ENCODE measurements around the gene TBCD. TPM values are rescaled to one million over a fixed set of nuclear protein-coding genes. Genes with fewer than 3 reads are reported as not detected.

Gene TBCD
- polyA plus RNA-seq, 1 donor from 2014 or later: 67.2 TPM

- no peaks in the 10 kb centered on the region for H3F3A ChIP-seq (ENCODE audit: insufficient read depth, low read length, poor library complexity, severe bottlenecking)
- no peaks in the 10 kb centered on the region for H3K9me2 ChIP-seq (ENCODE audit: insufficient read depth, low read length)
- H3K4me3 ChIP-seq (ENCODE audit: low read length): no peak overlapping the region
- no peaks in the 10 kb centered on the region for H3K36me3 ChIP-seq (ENCODE audit: insufficient read depth, low read length)
- H3K4me2 ChIP-seq (ENCODE audit: low read length): no peak overlapping the region
- H3K9ac ChIP-seq (ENCODE audit: low read length): no peak overlapping the region
- no peaks in the 10 kb centered on the region for H4K20me1 ChIP-seq (ENCODE audit: insufficient read depth)
- H3K27me3 ChIP-seq (ENCODE audit: insufficient read depth, low read depth, low read length): no peaks in the 10 kb centered on the region
- no peak overlapping the region for H3K27ac ChIP-seq (ENCODE audit: low read length)
- H2AFZ ChIP-seq (ENCODE audit: low read depth, low read length): no peak overlapping the region
- TF ChIP-seq EZH2 (IDR thresholded peaks at IDR 0.05; ENCODE audit: borderline replicate concordance, insufficient read depth, low read length, poor library complexity, severe bottlenecking) (no peak), POLR2AphosphoS5 (IDR thresholded peaks at IDR 0.05) (no peak), TAF1 (IDR thresholded peaks at IDR 0.05; ENCODE audit: low read depth) (no peak), REST (IDR thresholded peaks at IDR 0.05; ENCODE audit: borderline replicate concordance) (no peak), CTCF (IDR thresholded peaks at IDR 0.05; ENCODE audit: poor library complexity, severe bottlenecking) (no peak), EP300 (conservative IDR thresholded peaks at IDR 0.05; ENCODE audit: poor library complexity, severe bottlenecking) (no peak), RAD21 (conservative IDR thresholded peaks at IDR 0.05) (no peak), MXI1 (conservative IDR thresholded peaks at IDR 0.05; ENCODE audit: poor library complexity, severe bottlenecking) (no peak), SMC3 (conservative IDR thresholded peaks at IDR 0.05; ENCODE audit: poor library complexity) (no peak)
- H3K9me3 ChIP-seq (ENCODE audit: low read length): no peaks in the 10 kb centered on the region
- no peaks in the 10 kb centered on the region for H3K79me2 ChIP-seq (replicated peaks; ENCODE audit: insufficient read depth, low read length)
These were observed 55.7 kb downstream of the TBCD start for GRCh38 chr17:82807562-82807961.

GRCh38 chr17:82808006-82808405 lies 56.1 kb downstream of the TBCD start:
- no peaks in the 10 kb centered on the region for H3F3A ChIP-seq (ENCODE audit: insufficient read depth, low read length, poor library complexity, severe bottlenecking)
- H3K27me3 ChIP-seq (ENCODE audit: insufficient read depth, low read depth, low read length): no peaks in the 10 kb centered on the region
- no peaks in the 10 kb centered on the region for H3K36me3 ChIP-seq (ENCODE audit: insufficient read depth, low read length)
- no peaks in the 10 kb centered on the region for H4K20me1 ChIP-seq (ENCODE audit: insufficient read depth)
- no peaks in the 10 kb centered on the region for H3K9me2 ChIP-seq (ENCODE audit: insufficient read depth, low read length)
- H3K27ac ChIP-seq (ENCODE audit: low read length): no peak overlapping the region
- no peak overlapping the region for H3K9ac ChIP-seq (ENCODE audit: low read length)
- H3K9me3 ChIP-seq (ENCODE audit: low read length): no peaks in the 10 kb centered on the region
- H3K4me3 ChIP-seq (ENCODE audit: low read length): no peak overlapping the region
- H3K79me2 ChIP-seq (replicated peaks; ENCODE audit: insufficient read depth, low read length): no peaks in the 10 kb centered on the region
- no peak overlapping the region for H2AFZ ChIP-seq (ENCODE audit: low read depth, low read length)
- no peak overlapping the region for H3K4me2 ChIP-seq (ENCODE audit: low read length)
- TF ChIP-seq EP300 (conservative IDR thresholded peaks at IDR 0.05; ENCODE audit: poor library complexity, severe bottlenecking) (no peak), POLR2AphosphoS5 (IDR thresholded peaks at IDR 0.05) (no peak), CTCF (IDR thresholded peaks at IDR 0.05; ENCODE audit: poor library complexity, severe bottlenecking) (no peak), MXI1 (conservative IDR thresholded peaks at IDR 0.05; ENCODE audit: poor library complexity, severe bottlenecking) (no peak), REST (IDR thresholded peaks at IDR 0.05; ENCODE audit: borderline replicate concordance) (no peak), SMC3 (conservative IDR thresholded peaks at IDR 0.05; ENCODE audit: poor library complexity) (no peak), RAD21 (conservative IDR thresholded peaks at IDR 0.05) (no peak), TAF1 (IDR thresholded peaks at IDR 0.05; ENCODE audit: low read depth) (no peak)

Data from neural cell (in vitro differentiated cells).